ENCODE measurements around the gene MAP3K4.

DNA sequence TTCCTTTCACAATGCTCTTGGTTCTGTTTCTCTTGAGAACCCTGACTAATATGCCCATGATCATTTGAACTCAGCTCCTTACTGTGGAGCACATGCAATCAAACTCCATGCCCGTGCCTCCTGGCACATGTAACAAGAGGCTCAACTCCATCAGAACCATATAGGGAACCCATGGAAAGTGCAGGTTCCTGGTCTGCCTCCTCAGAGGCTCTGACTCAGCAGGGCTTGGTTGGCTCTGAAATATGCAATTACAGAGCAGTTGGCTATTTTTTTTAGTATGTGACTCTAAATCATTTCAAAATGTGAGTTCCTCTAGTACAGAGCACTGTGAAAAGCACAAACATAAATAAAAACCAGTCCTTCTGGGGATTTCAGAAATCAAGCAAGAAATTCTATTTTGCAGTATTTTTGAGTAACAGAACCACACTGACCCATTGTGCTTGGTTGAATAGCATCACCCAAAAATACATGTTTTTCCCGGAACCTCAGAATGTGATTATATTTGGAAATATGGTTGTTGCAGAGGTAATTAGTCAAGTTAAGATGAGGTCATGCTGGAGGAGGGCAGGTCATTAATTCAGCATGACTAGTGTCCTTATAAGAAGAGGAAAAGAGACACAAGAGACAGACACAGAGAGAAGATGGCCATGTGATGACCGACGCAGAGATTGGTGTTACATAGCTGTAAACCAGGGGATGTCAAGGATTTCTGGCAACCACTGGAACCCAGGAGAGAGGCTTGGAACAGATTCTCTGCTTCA, 13.2 kb upstream of the MAP3K4 start:
- TF ChIP-seq, protein P1, sequence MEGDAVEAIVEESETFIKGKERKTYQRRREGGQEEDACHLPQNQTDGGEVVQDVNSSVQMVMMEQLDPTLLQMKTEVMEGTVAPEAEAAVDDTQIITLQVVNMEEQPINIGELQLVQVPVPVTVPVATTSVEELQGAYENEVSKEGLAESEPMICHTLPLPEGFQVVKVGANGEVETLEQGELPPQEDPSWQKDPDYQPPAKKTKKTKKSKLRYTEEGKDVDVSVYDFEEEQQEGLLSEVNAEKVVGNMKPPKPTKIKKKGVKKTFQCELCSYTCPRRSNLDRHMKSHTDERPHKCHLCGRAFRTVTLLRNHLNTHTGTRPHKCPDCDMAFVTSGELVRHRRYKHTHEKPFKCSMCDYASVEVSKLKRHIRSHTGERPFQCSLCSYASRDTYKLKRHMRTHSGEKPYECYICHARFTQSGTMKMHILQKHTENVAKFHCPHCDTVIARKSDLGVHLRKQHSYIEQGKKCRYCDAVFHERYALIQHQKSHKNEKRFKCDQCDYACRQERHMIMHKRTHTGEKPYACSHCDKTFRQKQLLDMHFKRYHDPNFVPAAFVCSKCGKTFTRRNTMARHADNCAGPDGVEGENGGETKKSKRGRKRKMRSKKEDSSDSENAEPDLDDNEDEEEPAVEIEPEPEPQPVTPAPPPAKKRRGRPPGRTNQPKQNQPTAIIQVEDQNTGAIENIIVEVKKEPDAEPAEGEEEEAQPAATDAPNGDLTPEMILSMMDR (IDR thresholded peaks at IDR 0.05): no peak
- TF ChIP-seq FOXK1 (CRISPR knock-in tag; IDR thresholded peaks at IDR 0.05) (no peak), NFYB (CRISPR knock-in tag; conservative IDR thresholded peaks at IDR 0.05; ENCODE audit: low read depth) (no peak), ELF4 (CRISPR knock-in tag; IDR thresholded peaks at IDR 0.05; ENCODE audit: low read depth) (no peak)

Measured in WTC11 (cell line).